ENCODE measurements around the gene PI4K2B. TPM values are rescaled to one million over a fixed set of nuclear protein-coding genes. Genes with fewer than 3 reads are reported as not detected.

PI4K2B gene
- total and polyA plus RNA-seq, 2 of the 13 experiments (the other 11 are each of a cell fraction or from before 2014, with no cell fraction given): 6.9 to 25.8 TPM

DNA sequence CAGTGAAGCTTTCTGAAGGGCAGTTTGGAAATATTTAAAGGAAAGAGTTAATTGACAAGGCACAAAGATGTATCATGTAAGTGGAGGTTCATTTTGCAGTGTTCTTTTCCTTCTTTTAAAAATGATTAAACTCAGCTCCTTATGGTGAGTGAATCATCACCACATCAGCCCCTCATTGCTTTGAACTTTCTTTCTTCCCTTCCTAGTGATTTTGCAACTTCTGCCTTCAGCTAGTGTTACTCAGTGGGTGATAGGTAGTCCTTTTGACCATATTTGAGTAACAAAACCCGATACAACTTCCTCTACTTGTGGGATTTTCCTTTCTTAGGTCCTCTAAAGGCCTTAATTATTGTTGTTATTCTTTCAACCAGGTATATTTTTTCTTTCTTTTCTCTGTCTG is 86.9 kb downstream of the PI4K2B start:
- ATAC-seq (no peak), DNase-seq (ENCODE audit: low spot score) (no peak), FAIRE-seq (no peak)
- in situ Hi-C loops (cut with HindIII; ENCODE audit: extremely low pct_ligation_motif_present, low pct_unique_long_range_greater_than_20kb): no loop called here
- H3K9ac ChIP-seq (ENCODE audit: insufficient read depth, low read depth, low read length): no peak overlapping the region
- WGBS (ENCODE audit: low lambda C conversion rate): 91% methylated on average over 1 of the region's 1 CpG
- H2AFZ ChIP-seq (ENCODE audit: low read length): no peak overlapping the region
- H3K27me3 ChIP-seq (ENCODE audit: control insufficient read depth in 1 of 2, insufficient read depth in 2 of 2, low read length in 2 of 2): no peaks in the 10 kb centered on the region
- H3K27ac ChIP-seq (ENCODE audit: extremely low read length, insufficient read depth, low read length): no peak overlapping the region
- no peak for TF ChIP-seq MZF1 (CRISPR knock-in tag; IDR thresholded peaks at IDR 0.05; ENCODE audit: borderline replicate concordance)
- no peak for TF ChIP-seq ZNF382 (CRISPR knock-in tag; IDR thresholded peaks at IDR 0.05; ENCODE audit: borderline replicate concordance)
- TF ChIP-seq ZNF33A (CRISPR knock-in tag; IDR thresholded peaks at IDR 0.05; ENCODE audit: borderline replicate concordance): no peak
- no peak for TF ChIP-seq ISX (CRISPR knock-in tag; conservative IDR thresholded peaks at IDR 0.05)
- no peak for TF ChIP-seq MLLT10 (CRISPR knock-in tag; IDR thresholded peaks at IDR 0.05)
- no peak for TF ChIP-seq ZFP82 (CRISPR knock-in tag; IDR thresholded peaks at IDR 0.05; ENCODE audit: borderline replicate concordance)
- TF ChIP-seq POGZ (CRISPR knock-in tag; IDR thresholded peaks at IDR 0.05): no peak
- TF ChIP-seq, protein P1, sequence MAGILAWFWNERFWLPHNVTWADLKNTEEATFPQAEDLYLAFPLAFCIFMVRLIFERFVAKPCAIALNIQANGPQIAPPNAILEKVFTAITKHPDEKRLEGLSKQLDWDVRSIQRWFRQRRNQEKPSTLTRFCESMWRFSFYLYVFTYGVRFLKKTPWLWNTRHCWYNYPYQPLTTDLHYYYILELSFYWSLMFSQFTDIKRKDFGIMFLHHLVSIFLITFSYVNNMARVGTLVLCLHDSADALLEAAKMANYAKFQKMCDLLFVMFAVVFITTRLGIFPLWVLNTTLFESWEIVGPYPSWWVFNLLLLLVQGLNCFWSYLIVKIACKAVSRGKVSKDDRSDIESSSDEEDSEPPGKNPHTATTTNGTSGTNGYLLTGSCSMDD (CRISPR knock-in tag; IDR thresholded peaks at IDR 0.05): no peak
- TF ChIP-seq, protein P2, sequence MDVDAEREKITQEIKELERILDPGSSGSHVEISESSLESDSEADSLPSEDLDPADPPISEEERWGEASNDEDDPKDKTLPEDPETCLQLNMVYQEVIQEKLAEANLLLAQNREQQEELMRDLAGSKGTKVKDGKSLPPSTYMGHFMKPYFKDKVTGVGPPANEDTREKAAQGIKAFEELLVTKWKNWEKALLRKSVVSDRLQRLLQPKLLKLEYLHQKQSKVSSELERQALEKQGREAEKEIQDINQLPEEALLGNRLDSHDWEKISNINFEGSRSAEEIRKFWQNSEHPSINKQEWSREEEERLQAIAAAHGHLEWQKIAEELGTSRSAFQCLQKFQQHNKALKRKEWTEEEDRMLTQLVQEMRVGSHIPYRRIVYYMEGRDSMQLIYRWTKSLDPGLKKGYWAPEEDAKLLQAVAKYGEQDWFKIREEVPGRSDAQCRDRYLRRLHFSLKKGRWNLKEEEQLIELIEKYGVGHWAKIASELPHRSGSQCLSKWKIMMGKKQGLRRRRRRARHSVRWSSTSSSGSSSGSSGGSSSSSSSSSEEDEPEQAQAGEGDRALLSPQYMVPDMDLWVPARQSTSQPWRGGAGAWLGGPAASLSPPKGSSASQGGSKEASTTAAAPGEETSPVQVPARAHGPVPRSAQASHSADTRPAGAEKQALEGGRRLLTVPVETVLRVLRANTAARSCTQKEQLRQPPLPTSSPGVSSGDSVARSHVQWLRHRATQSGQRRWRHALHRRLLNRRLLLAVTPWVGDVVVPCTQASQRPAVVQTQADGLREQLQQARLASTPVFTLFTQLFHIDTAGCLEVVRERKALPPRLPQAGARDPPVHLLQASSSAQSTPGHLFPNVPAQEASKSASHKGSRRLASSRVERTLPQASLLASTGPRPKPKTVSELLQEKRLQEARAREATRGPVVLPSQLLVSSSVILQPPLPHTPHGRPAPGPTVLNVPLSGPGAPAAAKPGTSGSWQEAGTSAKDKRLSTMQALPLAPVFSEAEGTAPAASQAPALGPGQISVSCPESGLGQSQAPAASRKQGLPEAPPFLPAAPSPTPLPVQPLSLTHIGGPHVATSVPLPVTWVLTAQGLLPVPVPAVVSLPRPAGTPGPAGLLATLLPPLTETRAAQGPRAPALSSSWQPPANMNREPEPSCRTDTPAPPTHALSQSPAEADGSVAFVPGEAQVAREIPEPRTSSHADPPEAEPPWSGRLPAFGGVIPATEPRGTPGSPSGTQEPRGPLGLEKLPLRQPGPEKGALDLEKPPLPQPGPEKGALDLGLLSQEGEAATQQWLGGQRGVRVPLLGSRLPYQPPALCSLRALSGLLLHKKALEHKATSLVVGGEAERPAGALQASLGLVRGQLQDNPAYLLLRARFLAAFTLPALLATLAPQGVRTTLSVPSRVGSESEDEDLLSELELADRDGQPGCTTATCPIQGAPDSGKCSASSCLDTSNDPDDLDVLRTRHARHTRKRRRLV (CRISPR knock-in tag; IDR thresholded peaks at IDR 0.05): no peak
- TF ChIP-seq BHLHE40 (IDR thresholded peaks at IDR 0.05; ENCODE audit: low read length): no peak
- TF ChIP-seq ZNF20 (CRISPR knock-in tag; IDR thresholded peaks at IDR 0.05): no peak
- no peak for TF ChIP-seq ZNF569 (CRISPR knock-in tag; IDR thresholded peaks at IDR 0.05; ENCODE audit: borderline replicate concordance)
- no peak for TF ChIP-seq HHEX (CRISPR knock-in tag; IDR thresholded peaks at IDR 0.05)
- no peak for TF ChIP-seq ZNF230 (CRISPR knock-in tag; IDR thresholded peaks at IDR 0.05)
- TF ChIP-seq, protein P3, sequence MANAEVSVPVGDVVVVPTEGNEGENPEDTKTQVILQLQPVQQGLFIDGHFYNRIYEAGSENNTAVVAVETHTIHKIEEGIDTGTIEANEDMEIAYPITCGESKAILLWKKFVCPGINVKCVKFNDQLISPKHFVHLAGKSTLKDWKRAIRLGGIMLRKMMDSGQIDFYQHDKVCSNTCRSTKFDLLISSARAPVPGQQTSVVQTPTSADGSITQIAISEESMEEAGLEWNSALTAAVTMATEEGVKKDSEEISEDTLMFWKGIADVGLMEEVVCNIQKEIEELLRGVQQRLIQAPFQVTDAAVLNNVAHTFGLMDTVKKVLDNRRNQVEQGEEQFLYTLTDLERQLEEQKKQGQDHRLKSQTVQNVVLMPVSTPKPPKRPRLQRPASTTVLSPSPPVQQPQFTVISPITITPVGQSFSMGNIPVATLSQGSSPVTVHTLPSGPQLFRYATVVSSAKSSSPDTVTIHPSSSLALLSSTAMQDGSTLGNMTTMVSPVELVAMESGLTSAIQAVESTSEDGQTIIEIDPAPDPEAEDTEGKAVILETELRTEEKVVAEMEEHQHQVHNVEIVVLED (CRISPR knock-in tag; IDR thresholded peaks at IDR 0.05; ENCODE audit: borderline replicate concordance): no peak
- TF ChIP-seq CBX2 (IDR thresholded peaks at IDR 0.05; ENCODE audit: low read depth, low read length): no peak
- TF ChIP-seq CBX2 (CRISPR knock-in tag; IDR thresholded peaks at IDR 0.05; ENCODE audit: low read depth): no peak
- no peak for TF ChIP-seq THAP11 (CRISPR knock-in tag; IDR thresholded peaks at IDR 0.05)
- no TSS peak for BruUV-seq (replicated peaks)
- H3K4me3 ChIP-seq (replicated peaks in 1 of 3; ENCODE audit: insufficient read depth in 1 of 3, low read depth in 2 of 3, low read length in 3 of 3): no peak overlapping the region
- no peak overlapping the region for H3K4me2 ChIP-seq (ENCODE audit: low read depth, low read length)
- H3K79me2 ChIP-seq (ENCODE audit: insufficient read depth, low read length): peaks cover 5% of the 10 kb centered on the region
- peaks cover 3 to 35% of the 10 kb centered on the region in 2 experiments; a peak in 2 of 5 replicates for H3K36me3 ChIP-seq (replicated peaks in 1 of 2; ENCODE audit: control insufficient read depth in 1 of 2, insufficient read depth in 2 of 2, low read length in 2 of 2)
- H3K9me3 ChIP-seq (ENCODE audit: low read length): no peaks in the 10 kb centered on the region
- intact Hi-C loops (cut with micrococcal nuclease; ENCODE audit: unreplicated experiment): no loop called here
- CTCF ChIA-PET (ENCODE audit: low intra/inter-chr PET ratio, low total read pairs): no interaction called here
- H3K4me1 ChIP-seq (ENCODE audit: insufficient read depth, low read length): no peaks in the 10 kb centered on the region
- POLR2A ChIA-PET: no interaction called here
- no peaks in the 10 kb centered on the region for H4K20me1 ChIP-seq (ENCODE audit: insufficient read depth, low read length)

Measured in HepG2 (cell line).